Osteocyte (in vitro differentiated cells): ENCODE data around the gene MMAB. TPM values are rescaled to one million over a fixed set of nuclear protein-coding genes. Genes with fewer than 3 reads are reported as not detected.

Experiments used
- DNase-seq: peaks from one replicate; pipeline ENCODE4 v3.0.0; 2021; ENCODE audit warnings: mixed read lengths; ENCODE audit not compliant: unreplicated experiment; ENCODE audit errors: extremely low spot score
- H3K27ac Mint-ChIP-seq: one replicate; pipeline ENCODE4 v1.8.0; 2021; ENCODE audit warnings: mild to moderate bottlenecking, mixed read lengths; ENCODE audit not compliant: unreplicated experiment
- H3K27me3 Mint-ChIP-seq: one replicate; pipeline ENCODE4 v1.8.0; 2021; ENCODE audit warnings: mixed read lengths; ENCODE audit not compliant: unreplicated experiment
- H3K36me3 Mint-ChIP-seq: one replicate; pipeline ENCODE4 v1.8.0; 2021; ENCODE audit warnings: mixed read lengths; ENCODE audit not compliant: unreplicated experiment
- H3K4me1 Mint-ChIP-seq: one replicate; pipeline ENCODE4 v1.8.0; 2021; ENCODE audit warnings: mixed read lengths; ENCODE audit not compliant: unreplicated experiment
- H3K4me3 Mint-ChIP-seq: one replicate; pipeline ENCODE4 v1.8.0; 2021; ENCODE audit warnings: mild to moderate bottlenecking, moderate library complexity, mixed read lengths; ENCODE audit not compliant: unreplicated experiment
- H3K9me3 Mint-ChIP-seq: one replicate; pipeline ENCODE4 v1.8.0; 2021; ENCODE audit warnings: mixed read lengths; ENCODE audit not compliant: unreplicated experiment
- CTCF ChIP-seq: fragments of 200-600 bp; sonication (generic); IDR thresholded peaks from 2 replicates; pipeline ENCODE4 v1.5.0; 2021; ENCODE audit warnings: antibody characterized with exemption, mild to moderate bottlenecking, moderate library complexity
- total RNA-seq: library from RNA; stranded (reverse); gene quantifications from 2 replicates; pipeline ENCODE4 v1.2.1, GENCODE V29; 2021

Gene MMAB
- total RNA-seq, 1 donor from 2014 or later, result 20.6 TPM

DNA sequence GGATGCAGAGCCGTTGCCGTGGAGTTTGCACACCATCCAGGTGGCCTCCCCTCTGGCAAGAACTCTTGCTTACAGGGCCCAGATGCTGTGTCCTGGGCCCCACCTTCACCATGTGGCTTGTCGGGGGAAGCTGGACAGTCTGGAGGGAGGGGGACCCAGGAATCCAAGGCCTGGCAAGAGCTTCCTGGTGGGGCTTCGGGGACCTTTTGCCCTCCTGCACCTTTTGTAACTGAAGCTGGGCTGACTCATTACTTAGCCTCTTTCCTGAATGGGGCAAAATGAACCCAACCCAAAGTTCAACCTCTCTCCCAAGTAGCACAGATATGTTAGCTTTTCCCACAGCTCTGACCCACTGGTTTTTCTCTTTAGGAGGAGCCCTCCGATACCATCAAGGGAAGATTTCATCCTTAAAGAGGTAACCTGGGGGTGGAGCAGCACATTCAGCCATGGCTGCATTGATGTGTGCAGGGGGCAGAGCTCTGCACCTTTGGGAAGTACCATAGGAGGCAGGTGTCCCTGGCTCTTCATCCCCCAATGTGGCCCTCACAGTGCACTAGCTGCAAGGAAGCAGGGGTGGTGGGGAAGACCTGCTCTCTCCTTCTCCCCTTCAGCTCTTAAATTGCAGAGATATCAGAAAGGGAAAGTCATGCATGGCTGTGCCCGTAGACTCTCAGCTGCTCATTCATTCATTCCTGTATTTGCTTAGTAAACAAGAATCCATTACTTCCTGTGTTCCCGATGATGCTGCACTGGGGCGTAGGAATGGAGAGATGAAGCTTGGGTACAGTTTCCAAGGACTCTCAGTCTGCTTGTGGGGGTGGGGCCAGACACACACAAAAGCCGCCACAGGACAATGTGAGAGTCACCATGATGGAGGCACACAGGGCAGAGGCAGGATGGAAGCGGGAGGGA is 13.3 kb upstream of the MMAB start:
- Mint-ChIP-seq H3K36me3 (peaks cover 13% of the 10 kb centered on the region), H3K4me3 (no peak overlapping the region), H3K9me3 (no peaks in the 10 kb centered on the region), H3K27ac (no peak overlapping the region), H3K4me1 (no peaks in the 10 kb centered on the region), H3K27me3 (no peaks in the 10 kb centered on the region)
- no peak for DNase-seq
- no peak for TF ChIP-seq CTCF

GRCh38 chr12:109583733-109584132 is 10.4 kb upstream of the MMAB start:
- Mint-ChIP-seq H3K27me3 (no peaks in the 10 kb centered on the region), H3K36me3 (peaks cover 20% of the 10 kb centered on the region), H3K4me3 (no peak overlapping the region), H3K4me1 (no peaks in the 10 kb centered on the region), H3K27ac (no peak overlapping the region), H3K9me3 (no peaks in the 10 kb centered on the region)
- no peak for DNase-seq
- TF ChIP-seq CTCF, result no peak

DNA sequence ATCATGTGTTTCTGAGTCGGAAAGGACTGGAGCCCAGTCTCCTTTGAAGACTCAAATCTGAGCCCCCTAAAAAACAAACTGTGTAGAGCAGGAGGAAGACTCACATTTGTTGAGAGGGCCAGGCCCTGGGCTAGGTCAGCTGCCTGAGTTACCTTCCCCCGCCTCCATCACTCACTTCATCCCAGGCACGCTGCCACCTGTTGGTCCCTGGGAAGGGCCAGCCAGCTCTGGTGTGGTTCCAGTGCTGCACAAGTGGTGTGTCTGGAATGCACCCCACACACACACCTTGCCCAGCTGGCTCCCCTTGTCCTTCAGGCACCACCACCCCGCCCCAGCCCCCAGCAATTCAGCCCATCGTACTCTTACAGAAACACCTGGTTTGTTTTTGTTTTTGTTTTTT is 9.3 kb upstream of the MMAB start:
- H3K9me3 Mint-ChIP-seq, result no peaks in the 10 kb centered on the region
- no peak for TF ChIP-seq CTCF
- no peak for DNase-seq
- no peak overlapping the region for H3K27ac Mint-ChIP-seq
- peaks cover 18% of the 10 kb centered on the region for H3K36me3 Mint-ChIP-seq
- H3K27me3 Mint-ChIP-seq, result no peaks in the 10 kb centered on the region
- no peak overlapping the region for H3K4me3 Mint-ChIP-seq
- H3K4me1 Mint-ChIP-seq, result no peaks in the 10 kb centered on the region

DNA sequence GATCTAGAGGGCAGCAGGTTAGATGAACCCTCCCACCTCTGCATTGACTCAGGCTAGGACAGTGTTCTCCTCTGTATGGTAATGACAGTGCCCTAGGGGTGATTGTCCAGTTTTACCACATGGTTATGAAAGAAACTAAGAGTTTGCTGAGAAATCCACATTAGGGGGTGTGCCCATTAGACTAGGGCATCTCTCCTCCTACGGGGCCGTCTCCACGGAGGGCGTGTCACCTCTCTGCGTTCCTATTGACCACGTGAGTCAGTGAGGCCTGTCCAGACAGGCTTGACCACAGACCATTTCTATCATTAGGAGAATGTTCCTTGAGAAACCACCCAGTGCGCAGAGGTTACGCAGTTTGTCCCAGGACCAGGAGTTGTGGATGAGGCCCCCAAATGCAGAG is 8.6 kb upstream of the MMAB start:
- no peak for TF ChIP-seq CTCF
- Mint-ChIP-seq H3K36me3 (peaks cover 19% of the 10 kb centered on the region), H3K4me3 (no peak overlapping the region), H3K9me3 (no peaks in the 10 kb centered on the region), H3K27me3 (no peaks in the 10 kb centered on the region), H3K4me1 (no peaks in the 10 kb centered on the region), H3K27ac (no peak overlapping the region)
- DNase-seq, result no peak

DNA sequence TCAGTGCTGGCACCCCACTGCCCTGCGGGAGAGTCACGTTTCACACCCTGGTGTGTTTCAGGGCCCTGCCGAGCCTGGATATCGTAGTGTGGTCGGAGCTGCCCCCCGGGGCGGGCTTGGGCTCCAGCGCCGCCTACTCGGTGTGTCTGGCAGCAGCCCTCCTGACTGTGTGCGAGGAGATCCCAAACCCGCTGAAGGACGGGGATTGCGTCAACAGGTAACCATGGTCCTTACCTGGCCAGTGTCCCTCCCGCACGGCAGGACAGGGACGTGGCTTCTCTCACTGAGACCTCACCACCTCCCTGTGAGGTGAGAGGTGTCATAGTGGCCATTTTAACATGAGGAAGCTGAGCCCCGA is 8.0 kb upstream of the MMAB start:
- peaks cover 20% of the 10 kb centered on the region for H3K36me3 Mint-ChIP-seq
- H3K27me3 Mint-ChIP-seq, result no peaks in the 10 kb centered on the region
- H3K9me3 Mint-ChIP-seq, result no peaks in the 10 kb centered on the region
- no peak for DNase-seq
- TF ChIP-seq CTCF, result no peak
- H3K4me1 Mint-ChIP-seq, result no peaks in the 10 kb centered on the region
- H3K4me3 Mint-ChIP-seq, result no peak overlapping the region
- H3K27ac Mint-ChIP-seq, result no peak overlapping the region
